Heart left ventricle (tissue), 16 donors: Measurements from ENCODE around the gene EFCAB12. TPM values are rescaled to one million over a fixed set of nuclear protein-coding genes. Genes with fewer than 3 reads are reported as not detected.

ENCODE experiments used
- ATAC-seq, 4 donors: fragments of 200-7000 bp; cut with Tn5 transposase; one replicate each; pipeline ENCODE4 v1.9.1; 2020 to 2022; ENCODE audit warnings: moderate library complexity in 4 of 4, mild to moderate bottlenecking in 3 of 4, moderate number of reproducible peaks in 1 of 4
- DNase-seq, 5 donors: peaks; one replicate each; pipeline ENCODE4 v3.0.0-alpha.2; 2020
- H3K27ac ChIP-seq, 12 donors: fragments of 200-600 bp; sonication (generic) in 4 of 12; one replicate each; pipeline versions ENCODE4 v1.5.0 to v1.8.0; 2016 to 2022; ENCODE audit warnings: mild to moderate bottlenecking in 2 of 12
- H3K27me3 ChIP-seq, 9 donors: fragments of 200-600 bp; sonication (generic) in 2 of 9; one replicate each; pipeline versions ENCODE4 v1.5.1 to v1.8.0; 2016 to 2022; ENCODE audit warnings: mild to moderate bottlenecking in 3 of 9
- H3K36me3 ChIP-seq, 9 donors: fragments of 200-600 bp; sonication (generic) in 2 of 9; one replicate each; pipeline versions ENCODE4 v1.5.0 to v1.8.0; 2018 to 2022; ENCODE audit warnings: mild to moderate bottlenecking in 2 of 9
- H3K4me1 ChIP-seq, 12 donors: fragments of 200-600 bp; sonication (generic) in 4 of 12; one replicate each; pipeline versions ENCODE4 v1.5.0 to v1.8.0; 2016 to 2022; ENCODE audit warnings: mild to moderate bottlenecking in 3 of 12
- H3K4me3 ChIP-seq, 12 donors: fragments of 200-600 bp; sonication (generic) in 4 of 12; one replicate each; pipeline versions ENCODE4 v1.5.0 to v1.8.0; 2017 to 2022; ENCODE audit warnings: mild to moderate bottlenecking in 9 of 12, moderate library complexity in 4 of 12
- H3K9me3 ChIP-seq, 12 donors: fragments of 200-600 bp; sonication (generic) in 4 of 12; one replicate each; pipeline versions ENCODE4 v1.5.0 to v1.8.0; 2016 to 2022; ENCODE audit warnings: mild to moderate bottlenecking in 1 of 12
- POLR2A ChIP-seq, 2 donors: fragments of 450-650 bp; IDR thresholded peaks; one replicate each; pipeline ENCODE4 v1.6.1; 2017; ENCODE audit warnings: antibody characterized with exemption in 2 of 2, mild to moderate bottlenecking in 2 of 2, moderate library complexity in 2 of 2
- WGBS, 4 donors: extraction: QIAGEN DNeasy Blood & Tissue Kit in 2 of 4; methylation state at CpG; one replicate each; pipeline versions ENCODE4 v1.1.5 to v1.1.7; 2013 to 2018; 5-methylcytosine and 5-hydroxymethylcytosine counted together
- intact Hi-C, 10 donors: fragments of 100-400 bp; cut with DNase I; formaldehyde crosslinking; loops; one replicate each; pipeline versions ENCODE4 v1.11.1 to v1.14.2; 2022
- polyA plus RNA-seq, 2 donors: library from polyadenylated mRNA; stranded (reverse); fragments of 200-250 nt; gene quantifications; one replicate each; pipeline ENCODE4 v1.2.3, GENCODE V29; 2013
- total RNA-seq, 9 donors: library from RNA; depleted of rRNA in 2 of 9; stranded (reverse); fragments of >200 nt in 2 of 9; fragmentation: NEBNext Ultra II Directional in 3 of 9; extraction: Animal tissue kit (Norgen Biotek cat#: 25700) in 3 of 9; gene quantifications; one replicate each; pipeline versions ENCODE4 v1.1.0 to v1.2.4, GENCODE V29; 2016 to 2023
- TF ChIP-seq, protein P1 (sequence below), 12 donors: fragments of 200-600 bp; sonication (generic) in 4 of 12; IDR thresholded peaks; one replicate each; pipeline versions ENCODE4 v1.5.0 to v1.8.0; 2018 to 2022; ENCODE audit warnings: antibody characterized with exemption in 12 of 12, mild to moderate bottlenecking in 5 of 12
- donor health status: ischemic (EF 13 %, LVEDD 7.1; RV severe dilation, severe dysfunction).
- donor health status: healthy with polysubstance abuse.
- donor health status: DM: no; HTN: yes; CAD: no.
- donor health status: DM: no; HTN: no; CAD: no.
- donor health status: ischemic (EF 25% LVEDD 6.9; RV normal size, moderate dysfunction).
- donor health status: ischemic (EF 25% LVEDD 5.7; RV mildly dilated, moderate dysfunction).
- donor health status: healthy.
- donor health status: DM: yes; HTN: yes; CAD: no.
- donor health status: ischemic (EF 35%, LVEDD 5.7; RV mildly dilated, moderate dysfunction).
- donor health status: nonischemic (EF 11% LVEDD 7.7; RV severe dilation, severe dysfunction).
- donor health status: DM: yes; HTN: yes; CAD: no.
- donor health status: PGD.
- donor health status: ischemic (EF 29% LVEDD 5.4; RV normal size, mild dysfunction).
- donor health status: nonischemic (EF 23%, LVEDD 6.1; RV moderate dilation, normal function).

Gene EFCAB12
- total and polyA plus RNA-seq, 11 donors, result 0.07 to 0.20 (median 0.13) TPM; not detected in 5

- no peak for ATAC-seq
- H3K9me3 ChIP-seq, result no peaks in the 10 kb centered on the region
- H3K27ac ChIP-seq, result no peak overlapping the region
- TF ChIP-seq, protein P1, sequence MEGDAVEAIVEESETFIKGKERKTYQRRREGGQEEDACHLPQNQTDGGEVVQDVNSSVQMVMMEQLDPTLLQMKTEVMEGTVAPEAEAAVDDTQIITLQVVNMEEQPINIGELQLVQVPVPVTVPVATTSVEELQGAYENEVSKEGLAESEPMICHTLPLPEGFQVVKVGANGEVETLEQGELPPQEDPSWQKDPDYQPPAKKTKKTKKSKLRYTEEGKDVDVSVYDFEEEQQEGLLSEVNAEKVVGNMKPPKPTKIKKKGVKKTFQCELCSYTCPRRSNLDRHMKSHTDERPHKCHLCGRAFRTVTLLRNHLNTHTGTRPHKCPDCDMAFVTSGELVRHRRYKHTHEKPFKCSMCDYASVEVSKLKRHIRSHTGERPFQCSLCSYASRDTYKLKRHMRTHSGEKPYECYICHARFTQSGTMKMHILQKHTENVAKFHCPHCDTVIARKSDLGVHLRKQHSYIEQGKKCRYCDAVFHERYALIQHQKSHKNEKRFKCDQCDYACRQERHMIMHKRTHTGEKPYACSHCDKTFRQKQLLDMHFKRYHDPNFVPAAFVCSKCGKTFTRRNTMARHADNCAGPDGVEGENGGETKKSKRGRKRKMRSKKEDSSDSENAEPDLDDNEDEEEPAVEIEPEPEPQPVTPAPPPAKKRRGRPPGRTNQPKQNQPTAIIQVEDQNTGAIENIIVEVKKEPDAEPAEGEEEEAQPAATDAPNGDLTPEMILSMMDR (IDR thresholded peaks at IDR 0.05), result no peak
- TF ChIP-seq POLR2A (IDR thresholded peaks at IDR 0.05), result no peak
- no peak overlapping the region for H3K4me3 ChIP-seq
- H3K27me3 ChIP-seq, result no peaks in the 10 kb centered on the region
- 97 to 98% (median 98%) methylated on average over 10 of the region's 10 CpGs for WGBS, 4 donors
- H3K4me1 ChIP-seq, result peaks cover 0 to 7% (median 0%) of the 10 kb centered on the region in 12 donors
- DNase-seq, result no peak
- H3K36me3 ChIP-seq, result peaks cover 0 to 69% (median 50%) of the 10 kb centered on the region in 9 donors
- intact Hi-C loops, result loop anchor here in 1 of 10 donors (10.0 kb wide), 1 partner anchor 90 kb away; no protein-coding TSS in a partner anchor
These were observed 46.8 kb upstream of the EFCAB12 start for GRCh38 chr3:129474984-129475804.

GRCh38 chr3:129473769-129474152, 45.3 kb upstream of the EFCAB12 start:
- Histone ChIP-seq H3K9me3 (no peaks in the 10 kb centered on the region), H3K4me1 (peaks cover 0 to 12% (median 10%) of the 10 kb centered on the region in 12 donors), H3K27ac (no peak overlapping the region), H3K4me3 (no peak overlapping the region), H3K27me3 (no peaks in the 10 kb centered on the region), H3K36me3 (peaks cover 0 to 64% (median 46%) of the 10 kb centered on the region in 9 donors)
- intact Hi-C loops, result loop anchor here in 1 of 10 donors (10.0 kb wide), 1 partner anchor 89 kb away; no protein-coding TSS in a partner anchor
- ATAC-seq, result no peak
- TF ChIP-seq, protein P1 (IDR thresholded peaks at IDR 0.05), result no peak
- TF ChIP-seq POLR2A (IDR thresholded peaks at IDR 0.05), result no peak
- no peak for DNase-seq
- 67 to 95% (median 90%) methylated on average over 4 of the region's 4 CpGs for WGBS, 4 donors

DNA sequence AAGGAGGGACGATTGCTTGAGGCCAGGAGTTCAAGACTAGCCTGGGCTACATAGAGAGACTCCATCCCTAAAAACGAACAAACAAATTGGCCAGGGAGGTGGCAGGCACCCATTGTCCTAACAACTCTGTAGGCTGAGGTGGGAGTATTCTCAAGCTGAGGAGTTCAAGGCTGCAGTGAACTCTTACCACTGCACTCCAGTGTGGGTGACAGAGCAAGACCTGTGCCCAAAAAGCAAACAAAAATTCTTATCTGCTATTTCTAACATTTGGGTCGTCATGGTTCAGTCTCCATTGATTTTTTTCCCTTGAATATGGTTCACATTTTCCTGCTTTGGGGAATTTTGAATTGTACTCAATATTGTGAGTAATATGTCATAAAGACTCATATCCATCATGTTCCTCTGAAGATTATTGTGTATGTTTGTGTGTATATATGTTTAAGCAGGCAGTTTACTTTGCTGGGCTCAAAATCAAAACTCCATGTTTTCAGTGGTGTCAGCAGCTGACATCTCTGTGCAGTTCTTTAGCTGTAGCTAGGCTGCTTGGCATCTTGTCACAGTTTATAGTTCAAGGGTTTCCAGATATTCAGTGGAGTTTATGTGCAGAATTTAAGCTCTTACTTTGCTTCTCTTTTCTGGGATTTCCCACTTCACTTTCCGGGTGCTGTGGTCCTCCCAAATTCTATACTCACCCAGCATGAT, 44.8 kb upstream of the EFCAB12 start:
- H3K36me3 ChIP-seq, result peaks cover 0 to 59% (median 43%) of the 10 kb centered on the region in 9 donors
- no peak overlapping the region for H3K27ac ChIP-seq

More for the DNA sequence above, 44.8 kb upstream of the EFCAB12 start:
- H3K27me3 ChIP-seq, result no peaks in the 10 kb centered on the region
- 87 to 96% (median 93%) methylated on average over 4 of the region's 4 CpGs for WGBS, 4 donors
- peaks cover 0 to 18% (median 13%) of the 10 kb centered on the region in 12 donors for H3K4me1 ChIP-seq
- H3K9me3 ChIP-seq, result no peaks in the 10 kb centered on the region
- TF ChIP-seq, protein P1 (IDR thresholded peaks at IDR 0.05), result no peak
- TF ChIP-seq POLR2A (IDR thresholded peaks at IDR 0.05), result no peak
- ATAC-seq (no peak), DNase-seq (no peak)
- intact Hi-C loops, result loop anchor here in 1 of 10 donors (10.0 kb wide), 1 partner anchor 88 kb away; no protein-coding TSS in a partner anchor
- no peak overlapping the region for H3K4me3 ChIP-seq
